Measurements from ENCODE around the gene SPHK1. TPM values are rescaled to one million over a fixed set of nuclear protein-coding genes. Genes with fewer than 3 reads are reported as not detected.
A peak's percentile ranks its signal among the peaks of the same experiment; 100 is the strongest.

SPHK1 gene
- total and polyA plus RNA-seq, 2 donors (not counting 3 experiments of a cell fraction or from before 2014, with no cell fraction given) = 85.6 to 97.4 TPM

- FAIRE-seq = peak; percentile 60
- Histone ChIP-seq H3K4me3 (replicated peaks in 1 of 3; ENCODE audit: insufficient read depth in 1 of 3, low read depth in 1 of 3, low read length in 3 of 3) (peak overlapping the region in 1 of 3 experiments; percentile 28), H3K9me3 (replicated peaks; ENCODE audit: control insufficient read depth, insufficient read depth, low read length) (no peaks in the 10 kb centered on the region), H2AFZ (ENCODE audit: low read depth, low read length) (no peak overlapping the region), H3K9me1 (replicated peaks; ENCODE audit: control insufficient read depth, extremely low read depth, insufficient read depth, low read length) (no peaks in the 10 kb centered on the region), H3K27ac (ENCODE audit: insufficient read depth, low read depth, low read length) (peak overlapping the region; percentile 45), H3K4me2 (ENCODE audit: insufficient read depth, low read length) (peak overlapping the region; percentile 70), H3K4me1 (ENCODE audit: control insufficient read depth, extremely low read depth, insufficient read depth, low read length) (peaks cover 22% of the 10 kb centered on the region), H4K20me1 (replicated peaks; ENCODE audit: control insufficient read depth, extremely low read depth, insufficient read depth, low read length) (no peaks in the 10 kb centered on the region), H3K36me3 (ENCODE audit: control insufficient read depth in 2 of 2, extremely low read depth in 1 of 2, insufficient read depth in 2 of 2, low read length in 2 of 2) (no peaks in the 10 kb centered on the region), H3K79me2 (ENCODE audit: control insufficient read depth, insufficient read depth, low read length) (peaks cover 22% of the 10 kb centered on the region), H3K27me3 (ENCODE audit: control insufficient read depth in 2 of 2, insufficient read depth in 2 of 2, low read length in 2 of 2) (no peaks in the 10 kb centered on the region), H3K9ac (replicated peaks; ENCODE audit: extremely low read depth, insufficient read depth, low read length) (peak overlapping the region; percentile 6)
- POLR2A ChIA-PET = interaction anchor here (0.5 to 0.6 kb wide), 2 partner anchors 45 to 227 kb away, joined by 3 read pairs; no protein-coding TSS in a partner anchor
- dilution Hi-C loops (cut with MboI; ENCODE audit: extremely low pct_ligation_motif_present, low sequenced_read_pairs) = loop anchor here (25.0 kb wide), 1 partner anchor 215 kb away; no protein-coding TSS in a partner anchor
- intact Hi-C loops (cut with micrococcal nuclease) = no loop called here
- CTCF ChIA-PET = interaction anchor here (1.0 to 3.4 kb wide), 12 partner anchors 10 to 246 kb away, joined by 3 to 25 read pairs (median 6); no protein-coding TSS in a partner anchor
- TF ChIP-seq GATA2 (IDR thresholded peaks at IDR 0.05; ENCODE audit: insufficient read depth, insufficient read length, low read depth, low read length) (no peak), EZH2 (IDR thresholded peaks at IDR 0.05; ENCODE audit: borderline replicate concordance, low read depth, low read length, severe bottlenecking) (no peak), CTCF (IDR thresholded peaks at IDR 0.05; ENCODE audit: extremely low read depth in 1 of 2, insufficient read depth in 1 of 2, low read depth in 1 of 2, low read length in 2 of 2) (no peak), POLR2A (IDR thresholded peaks at IDR 0.05; ENCODE audit: low read depth, low read length) (no peak), POLR2AphosphoS5 (IDR thresholded peaks at IDR 0.05; ENCODE audit: insufficient read depth, low read depth, low read length) (no peak), MYC (IDR thresholded peaks at IDR 0.05; ENCODE audit: low read depth, low read length) (no peak), FOS (IDR thresholded peaks at IDR 0.05; ENCODE audit: borderline replicate concordance, insufficient read depth, low read length) (no peak), JUN (IDR thresholded peaks at IDR 0.05; ENCODE audit: borderline replicate concordance, insufficient read depth, insufficient read length, low read depth) (no peak), MAX (IDR thresholded peaks at IDR 0.05; ENCODE audit: insufficient read depth, insufficient read length) (no peak)
- no TSS peak for BruUV-seq (replicated peaks)
- DNase-seq (ENCODE audit: low read depth, low spot score) = peak; percentile 84
Measured at GRCh38 chr17:76427501-76428231, 43.3 kb downstream of the SPHK1 start.

Measured in endothelial cell of umbilical vein (primary cell).